Endodermal cell (in vitro differentiated cells): Measurements from ENCODE around the gene SAMD8. TPM values are rescaled to one million over a fixed set of nuclear protein-coding genes. Genes with fewer than 3 reads are reported as not detected.

Experiments used
- DNase-seq: peaks from one replicate; pipeline ENCODE4 v3.0.0-alpha.2; 2017
- H3K27ac ChIP-seq: 2 replicates; pipeline ENCODE4 v1.5.1; 2013; ENCODE audit warnings: mild to moderate bottlenecking, low read depth, low read length, moderate library complexity
- H3K27me3 ChIP-seq: 2 replicates; pipeline ENCODE4 v1.6.1; 2013; ENCODE audit warnings: mild to moderate bottlenecking, low read length, moderate library complexity; ENCODE audit not compliant: insufficient read depth, control insufficient read depth, poor library complexity, severe bottlenecking
- H3K36me3 ChIP-seq: 2 replicates; pipeline ENCODE4 v1.7.0; 2013; ENCODE audit warnings: mild to moderate bottlenecking, low read length, moderate library complexity; ENCODE audit not compliant: control insufficient read depth, insufficient read depth
- H3K4me1 ChIP-seq: one replicate; pipeline ENCODE4 v1.7.0; 2013; ENCODE audit warnings: low read length; ENCODE audit not compliant: control insufficient read depth, insufficient read depth
- H3K4me3 ChIP-seq: 2 replicates; pipeline ENCODE4 v1.5.1; 2013; ENCODE audit warnings: mild to moderate bottlenecking, low read length, moderate library complexity
- H3K9ac ChIP-seq: 2 replicates; pipeline ENCODE4 v1.6.1; 2013; ENCODE audit warnings: mild to moderate bottlenecking, low read length, moderate library complexity; ENCODE audit not compliant: poor library complexity, severe bottlenecking; ENCODE audit errors: extremely low read depth
- H3K9me3 ChIP-seq: 2 replicates; pipeline ENCODE4 v1.6.1; 2013; ENCODE audit warnings: mild to moderate bottlenecking, low read length, moderate library complexity; ENCODE audit not compliant: control insufficient read depth
- H3K27ac Mint-ChIP-seq: 2 replicates; pipeline ENCODE4 v1.8.0; 2020; ENCODE audit warnings: mixed read lengths
- H3K27me3 Mint-ChIP-seq: 2 replicates; pipeline ENCODE4 v1.8.0; 2021; ENCODE audit warnings: mild to moderate bottlenecking, mixed read lengths; ENCODE audit not compliant: insufficient read depth
- H3K36me3 Mint-ChIP-seq: 2 replicates; pipeline ENCODE4 v1.8.0; 2020; ENCODE audit warnings: low read depth, mixed read lengths
- H3K4me1 Mint-ChIP-seq: 2 replicates; pipeline ENCODE4 v1.8.0; 2020; ENCODE audit warnings: mixed read lengths
- H3K4me3 Mint-ChIP-seq: 2 replicates; pipeline ENCODE4 v1.8.0; 2020; ENCODE audit warnings: mild to moderate bottlenecking, moderate library complexity, mixed read lengths
- H3K9me3 Mint-ChIP-seq: 2 replicates; pipeline ENCODE4 v1.8.0; 2020; ENCODE audit warnings: mild to moderate bottlenecking, mixed read lengths
- CTCF ChIP-seq: fragments of 200-600 bp; sonication (generic); conservative IDR thresholded peaks from 2 replicates; pipeline ENCODE4 v1.5.0; 2021; ENCODE audit warnings: antibody characterized with exemption, mild to moderate bottlenecking
- WGBS, 2 experiments: methylation state at CpG; one replicate each; pipeline versions ENCODE4 v1.1.5 to v1.1.7; 2013; ENCODE audit warnings: missing lambda C conversion rate in 2 of 2, mixed read lengths in 1 of 2; ENCODE audit not compliant: insufficient coverage in 1 of 2, insufficient read length in 1 of 2; 5-methylcytosine and 5-hydroxymethylcytosine counted together
- total RNA-seq, 2 donors: library from RNA; stranded (reverse); fragmentation: NEBNext Ultra II Directional in 1 of 2; extraction: Animal tissue kit (Norgen Biotek cat#: 25700) in 1 of 2; gene quantifications; 2 replicates in 1 of 2; 3 replicates in 1 of 2; pipeline ENCODE4 v1.2.1, GENCODE V29; 2021

Gene SAMD8
- total RNA-seq, 2 donors from 2014 or later, result 25.9 to 31.7 TPM

- Mint-ChIP-seq H3K27me3 (no peaks in the 10 kb centered on the region), H3K4me3 (peak overlapping the region; percentile 18), H3K4me1 (peaks cover 51% of the 10 kb centered on the region), H3K27ac (peak overlapping the region; percentile 87), H3K9me3 (no peaks in the 10 kb centered on the region), H3K36me3 (peaks cover 16% of the 10 kb centered on the region)
- DNase-seq, result no peak
- Histone ChIP-seq H3K27ac (no peak overlapping the region), H3K27me3 (no peaks in the 10 kb centered on the region), H3K36me3 (peaks cover 14% of the 10 kb centered on the region), H3K9me3 (no peaks in the 10 kb centered on the region), H3K9ac (peak overlapping the region; percentile 1), H3K4me1 (peaks cover 17% of the 10 kb centered on the region), H3K4me3 (peak overlapping the region; percentile 33)
- TF ChIP-seq CTCF, result no peak
- whole genome bisulfite sequencing, 2 experiments, result 73% methylated on average over 1 of the region's 1 CpG; no CpG with 5 or more reads in 1 of the 2 experiments
Observed at GRCh38 chr10:75207857-75208144, 96.3 kb downstream of the SAMD8 start.

GRCh38 chr10:75208181-75208580 lies 96.7 kb downstream of the SAMD8 start:
- peaks cover 50% of the 10 kb centered on the region for H3K4me1 Mint-ChIP-seq
- H3K4me3 Mint-ChIP-seq, result peak overlapping the region; percentile 18
- no peaks in the 10 kb centered on the region for H3K27me3 Mint-ChIP-seq
- Histone ChIP-seq H3K27ac (no peak overlapping the region), H3K27me3 (no peaks in the 10 kb centered on the region), H3K4me3 (peak overlapping the region; percentile 33), H3K9me3 (no peaks in the 10 kb centered on the region), H3K36me3 (peaks cover 17% of the 10 kb centered on the region), H3K9ac (no peak overlapping the region), H3K4me1 (peaks cover 17% of the 10 kb centered on the region)
- no peaks in the 10 kb centered on the region for H3K9me3 Mint-ChIP-seq
- WGBS, 2 experiments, result 61 to 71% methylated on average over 1 to 3 of the region's 4 CpGs
- peak overlapping the region; percentile 87 for H3K27ac Mint-ChIP-seq
- peaks cover 19% of the 10 kb centered on the region for H3K36me3 Mint-ChIP-seq
- DNase-seq, result peak; percentile 53
- TF ChIP-seq CTCF, result no peak

- Histone ChIP-seq H3K27me3 (no peaks in the 10 kb centered on the region), H3K36me3 (peaks cover 27% of the 10 kb centered on the region), H3K9ac (peak overlapping the region; percentile 95), H3K27ac (peak overlapping the region; percentile 100), H3K4me1 (peaks cover 17% of the 10 kb centered on the region), H3K4me3 (peak overlapping the region; percentile 98), H3K9me3 (no peaks in the 10 kb centered on the region)
- peaks cover 49% of the 10 kb centered on the region for H3K4me1 Mint-ChIP-seq
- 96 to 99% methylated on average over 9 to 13 of the region's 16 CpGs for WGBS, 2 experiments
- DNase-seq, result peak; percentile 57
- peaks cover 29% of the 10 kb centered on the region for H3K36me3 Mint-ChIP-seq
- no peak for TF ChIP-seq CTCF
- H3K9me3 Mint-ChIP-seq, result no peaks in the 10 kb centered on the region
- H3K27ac Mint-ChIP-seq, result peak overlapping the region; percentile 95
- peak overlapping the region; percentile 99 for H3K4me3 Mint-ChIP-seq
- H3K27me3 Mint-ChIP-seq, result no peaks in the 10 kb centered on the region
Observed at GRCh38 chr10:75209086-75209920, 97.8 kb downstream of the SAMD8 start.
